Ovary (tissue), 9 donors: ENCODE data around the gene RNPC3. TPM values are rescaled to one million over a fixed set of nuclear protein-coding genes. Genes with fewer than 3 reads are reported as not detected.

Experiments
- polyA plus RNA-seq, 2 donors: library from polyadenylated mRNA; stranded (reverse); fragments of 200-250 nt in 1 of 2; fragments of 350-450 nt in 1 of 2; fragmentation: Illumina TruSeq in 1 of 2; extraction: RNeasy Lipid Tissue Mini Kit (QIAGEN cat#74804) in 1 of 2; gene quantifications; one replicate each; pipeline ENCODE4 v1.2.3, GENCODE V29; 2013 to 2014
- total RNA-seq, 7 donors: library from RNA; depleted of rRNA in 2 of 7; stranded (reverse); fragments of >200 nt in 2 of 7; fragmentation: NEBNext Ultra II Directional in 3 of 7; extraction: Animal tissue kit (Norgen Biotek cat#: 25700) in 3 of 7; gene quantifications; one replicate each; pipeline versions ENCODE4 v1.1.0 to v1.2.4, GENCODE V29; 2016 to 2023
- donor health status: DM: no; HTN: no; CAD: no; lungs with moderate emphysema.
- donor health status: DM: no; HTN: no; CAD: no.
- donor health status: Bipolar disorder and iron deficiency.
- donor health status: DM: yes; HTN: yes; CAD: no.
- donor health status: DM: no; HTN: no; CAD: no.
- donor health status: DM: yes; HTN: yes; CAD: no.

Gene RNPC3
- total and polyA plus RNA-seq, 9 donors, result 20.7 to 70.2 (median 30.7) TPM

Other genes with a start within 250 kb of the RNPC3 start
- 10 to 100 TPM; 25.1 to 59.7 (median 31.6) TPM for gene AMY2B, start 45.9 kb downstream of the RNPC3 start, total RNA-seq
- gene AMY2B, start 45.9 kb downstream of the RNPC3 start, polyA plus RNA-seq, result 10 to 100 TPM; 16.3 to 17.4 TPM
- gene AMY2A, start 91.7 kb downstream of the RNPC3 start, total RNA-seq, result 1 to 10 TPM in 1 of 7 donors, under 1 TPM in 3, not detected in 3; 0.42 to 6.9 (median 0.78) TPM
- gene AMY2A, start 91.7 kb downstream of the RNPC3 start, polyA plus RNA-seq, result under 1 TPM in 1 of 2 donors, not detected in 1; 0.15 TPM
- gene AMY1A, start 130.1 kb downstream of the RNPC3 start, total RNA-seq, result 10 to 100 TPM in 2 of 7 donors, not detected in 5; 13.3 to 17.5 TPM
- not detected for gene AMY1A, start 130.1 kb downstream of the RNPC3 start, polyA plus RNA-seq
- 10 to 100 TPM in 1 of 7 donors, 1 to 10 TPM in 1, under 1 TPM in 1, not detected in 4; 0.85 to 35.5 (median 3.2) TPM for gene AMY1B, start 170.5 kb downstream of the RNPC3 start, total RNA-seq
- not detected for gene AMY1B, start 170.5 kb downstream of the RNPC3 start, polyA plus RNA-seq
- 10 to 100 TPM in 1 of 7 donors, 1 to 10 TPM in 2, under 1 TPM in 1, not detected in 3; 0.40 to 24.8 (median 5.3) TPM for gene AMY1C, start 224.2 kb downstream of the RNPC3 start, total RNA-seq
- under 1 TPM in 1 of 2 donors, not detected in 1; 0.12 TPM for gene AMY1C, start 224.2 kb downstream of the RNPC3 start, polyA plus RNA-seq